GM12872 (cell line): Measurements from ENCODE around the gene CHST1.

ENCODE experiments used
- CTCF ChIP-seq: IDR thresholded peaks from 3 replicates; pipeline ENCODE4 v1.5.1; 2011; ENCODE audit warnings: low read depth, mild to moderate bottlenecking, low read length, moderate library complexity; ENCODE audit not compliant: insufficient read depth

The CHST1 gene

GRCh38 chr11:45679806-45680205, 14.4 kb upstream of the CHST1 start:
- TF ChIP-seq CTCF: no peak

- no peak for TF ChIP-seq CTCF
These were observed 13.6 kb upstream of the CHST1 start for GRCh38 chr11:45678976-45679375.

DNA sequence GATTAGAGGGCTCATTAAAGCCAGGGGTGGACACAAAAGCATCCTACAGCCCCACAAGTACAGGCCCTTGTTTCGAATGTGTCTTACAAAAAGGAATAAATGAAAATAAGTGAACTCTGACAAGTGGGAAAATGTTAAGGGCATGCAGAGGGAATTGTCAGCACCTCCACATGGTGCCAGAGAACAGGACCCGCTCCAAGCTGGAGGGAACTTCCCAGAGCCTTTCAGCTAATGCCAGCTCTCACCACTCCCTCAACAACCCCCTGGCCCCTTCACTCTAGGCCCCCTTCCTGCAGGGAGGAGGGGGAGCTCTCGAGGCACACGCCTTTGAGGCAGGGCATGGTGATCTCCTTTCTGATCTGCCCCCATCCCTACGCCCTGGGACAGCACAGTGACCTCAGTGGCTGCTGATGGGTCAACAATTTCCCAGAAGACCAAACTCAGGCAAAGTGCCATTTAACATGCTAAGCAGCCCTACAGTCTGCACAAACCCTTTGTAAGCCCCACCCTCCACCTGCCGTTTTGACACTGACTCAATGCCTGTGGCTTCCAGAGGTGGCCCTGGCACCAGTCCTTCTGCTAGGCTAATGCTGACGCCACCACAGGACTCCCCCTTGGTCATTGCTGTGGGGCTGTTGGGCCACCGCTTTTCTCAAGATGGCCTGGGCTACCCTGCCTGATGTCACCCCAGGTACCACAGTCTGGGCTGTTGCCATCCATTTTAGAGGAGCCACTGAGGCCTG, 12.5 kb upstream of the CHST1 start:
- no peak for TF ChIP-seq CTCF

- no peak for TF ChIP-seq CTCF
These were observed 11.2 kb upstream of the CHST1 start for GRCh38 chr11:45676522-45677095.

- TF ChIP-seq CTCF: no peak
These were observed 10.2 kb upstream of the CHST1 start for GRCh38 chr11:45675646-45676045.

DNA sequence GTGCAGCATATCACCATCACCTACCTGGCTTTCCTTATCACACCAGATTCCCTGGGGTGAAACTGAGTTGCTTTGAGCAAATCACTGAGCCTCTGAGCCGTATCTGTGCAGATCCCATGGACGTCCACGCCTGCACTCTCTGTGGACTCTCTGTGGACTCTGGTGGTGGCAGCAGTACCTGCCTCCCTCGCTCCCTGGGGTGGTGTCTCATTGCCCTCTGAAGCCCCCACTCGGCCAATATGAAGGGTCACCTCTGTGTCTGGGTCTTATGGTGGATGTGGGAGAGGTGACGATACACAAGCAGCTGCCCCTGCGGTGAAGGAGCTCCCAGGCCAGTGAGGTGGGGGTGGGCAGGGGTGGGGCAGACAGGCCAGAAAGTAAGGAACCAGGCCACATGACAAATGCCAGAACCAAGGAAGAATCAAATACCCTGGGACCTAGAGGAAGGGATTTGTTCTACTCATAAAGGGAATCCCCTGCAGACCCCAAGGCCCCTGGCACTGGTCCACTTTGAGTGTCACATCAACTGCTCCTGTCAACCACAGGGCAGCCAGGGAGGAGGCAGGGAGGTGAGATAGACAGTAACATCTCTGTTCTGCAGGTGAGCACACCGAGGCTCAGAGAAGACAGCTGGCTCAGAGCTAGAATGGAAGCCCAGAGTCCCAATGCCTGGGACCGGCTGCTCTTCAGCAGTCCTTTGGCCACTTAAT, 9.2 kb upstream of the CHST1 start:
- TF ChIP-seq CTCF: no peak

DNA sequence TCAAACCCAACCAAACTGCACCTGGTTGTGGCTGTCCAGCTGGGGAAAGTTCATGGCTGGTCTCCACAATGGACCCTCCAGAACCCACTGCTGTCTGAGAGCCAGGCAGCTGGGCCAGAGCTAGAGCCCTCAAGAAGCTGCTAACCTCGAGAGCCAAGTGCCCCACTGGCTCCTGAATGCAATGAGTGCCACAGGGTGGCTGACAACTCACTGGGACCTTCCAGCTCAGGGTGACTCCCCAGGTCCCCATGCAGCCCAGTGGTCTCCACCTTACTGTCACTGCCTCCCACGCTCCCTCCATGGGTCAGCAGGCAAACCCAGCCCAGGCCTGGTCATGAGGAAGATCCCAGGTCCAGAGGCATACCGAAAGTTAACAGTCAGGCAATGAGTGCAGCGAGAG, 8.0 kb upstream of the CHST1 start:
- TF ChIP-seq CTCF: no peak
